ENCODE measurements around the gene SLC2A4.
"Not testable (repeated sequence)": the region's sequence is repeated elsewhere in the genome, so short reads cannot be mapped to it uniquely, and the experiment has no call there.

SLC2A4 gene

DNA sequence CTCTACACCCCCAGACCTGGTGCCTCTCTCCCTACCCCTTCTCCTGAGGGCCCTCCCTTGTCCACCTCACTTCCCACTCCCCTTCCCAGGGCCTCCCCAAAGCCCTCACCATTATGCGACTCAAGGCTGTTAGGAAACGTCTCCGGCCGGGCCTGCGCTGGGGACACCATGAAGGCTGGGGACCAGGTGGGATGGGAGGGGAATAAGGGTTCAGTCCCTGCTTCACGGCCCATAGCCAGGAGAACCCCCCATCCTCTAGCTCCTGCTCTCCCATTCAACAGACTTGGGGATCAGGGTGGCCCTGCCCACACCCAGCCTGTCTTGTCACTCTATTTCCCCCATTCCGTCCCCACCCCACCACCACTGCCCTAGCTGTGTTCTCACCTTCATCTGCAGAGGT is 45.5 kb downstream of the SLC2A4 start:
- no peak for DNase-seq

DNA sequence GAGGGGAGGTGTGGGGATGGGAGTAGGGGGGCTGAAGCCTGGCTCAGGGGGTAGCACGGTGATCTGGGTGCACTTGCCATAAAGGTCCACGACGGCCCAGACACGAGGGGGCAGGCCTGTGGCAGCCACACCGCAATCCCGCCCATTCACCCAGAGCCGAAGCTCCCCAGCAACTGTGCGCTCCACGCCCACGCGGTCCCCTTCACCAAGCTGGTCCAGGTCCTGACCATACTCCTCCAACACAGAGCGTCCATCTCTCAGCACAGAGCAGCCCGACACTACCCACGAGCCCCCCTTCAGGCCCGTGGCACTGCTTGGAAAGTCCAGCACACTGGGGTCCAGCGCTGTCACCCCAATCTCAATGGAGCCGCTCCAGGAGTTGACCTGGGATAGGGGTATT is 46.0 kb downstream of the SLC2A4 start:
- DNase-seq = no peak

DNA sequence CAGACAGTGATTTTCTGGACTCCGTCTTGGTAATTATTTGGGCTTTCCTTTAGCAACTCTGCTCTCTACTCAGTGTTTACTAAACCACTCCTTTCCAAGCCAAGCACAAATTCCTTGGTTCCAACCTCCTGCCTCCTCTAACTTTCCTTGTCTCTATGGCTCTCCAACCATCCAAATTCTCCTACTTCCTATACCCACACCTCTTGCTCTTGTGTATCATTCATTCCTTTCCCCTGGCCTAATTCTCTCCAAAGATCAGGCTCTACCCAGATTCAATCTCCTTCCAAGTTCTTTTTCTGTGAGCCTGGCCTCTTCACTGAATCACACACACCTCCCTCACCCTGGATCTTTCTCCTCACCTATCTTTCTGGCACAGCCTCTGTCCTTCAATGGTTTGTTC is 46.5 kb downstream of the SLC2A4 start:
- no peak for DNase-seq

DNA sequence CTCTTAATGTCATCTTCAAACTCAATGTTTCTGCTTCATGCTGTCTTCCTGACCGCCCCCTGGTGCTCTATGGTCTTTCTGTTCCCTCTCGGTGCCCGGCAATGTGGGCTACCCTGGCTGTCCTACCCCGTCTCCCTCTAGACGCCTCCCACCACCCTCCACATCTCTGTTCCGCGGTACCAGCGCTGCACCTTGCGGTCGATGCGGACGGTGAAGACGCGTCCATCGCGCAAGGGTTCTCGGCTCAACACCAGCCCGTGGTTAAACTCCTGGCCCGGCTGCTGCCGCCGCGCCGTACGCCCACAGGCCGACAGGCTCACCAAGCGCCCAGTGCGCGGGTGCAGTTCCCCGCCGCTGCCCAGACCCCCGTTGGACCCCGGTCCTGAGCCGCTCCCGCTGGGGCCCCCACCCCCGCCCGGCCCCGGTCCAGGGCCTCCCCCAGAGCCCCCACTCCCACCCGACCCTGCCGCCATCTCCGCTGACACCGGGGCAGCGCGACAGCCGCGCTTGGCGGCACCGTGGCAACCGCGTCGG is 47.4 kb downstream of the SLC2A4 start, which contains the start of gene NEURL4:
Gene NEURL4, minus strand, starts transcription at position 496 of the 534 bp plus-strand sequence. Its CDS starts 23 bp downstream, at position 473.
- peak in 1 of 2 donors; percentile 40 for DNase-seq

DNA sequence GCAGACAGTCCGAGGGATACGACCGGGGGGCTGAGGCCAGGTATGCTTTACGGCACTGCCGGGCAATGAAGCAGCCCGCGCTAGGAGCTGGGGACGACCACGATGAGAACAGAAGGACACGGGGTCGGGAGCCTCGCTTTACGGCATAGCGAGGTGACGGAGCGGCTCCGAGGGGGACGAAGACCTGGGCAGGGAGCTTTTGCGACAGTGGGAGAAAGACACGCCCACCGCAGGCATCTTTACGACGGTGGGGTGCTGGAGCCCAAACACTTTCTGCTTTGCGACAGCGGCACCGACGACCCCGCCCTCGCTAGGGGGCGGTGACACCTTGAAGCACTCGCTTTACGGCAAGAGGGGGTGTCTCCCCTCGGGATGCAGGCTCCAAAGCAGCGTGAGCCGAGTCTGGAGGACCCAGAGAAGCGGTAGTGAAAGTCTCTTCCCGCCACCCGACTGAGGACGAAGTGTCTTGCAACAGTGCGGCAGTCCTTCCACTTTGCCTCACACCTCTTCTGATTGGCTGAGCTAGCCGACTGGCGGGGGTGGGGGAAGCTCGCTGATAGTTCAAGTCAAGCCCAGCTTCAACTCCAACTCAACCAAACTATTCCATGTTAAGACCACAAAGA is 48.0 kb downstream of the SLC2A4 start:
- DNase-seq = peak; percentile 98

DNA sequence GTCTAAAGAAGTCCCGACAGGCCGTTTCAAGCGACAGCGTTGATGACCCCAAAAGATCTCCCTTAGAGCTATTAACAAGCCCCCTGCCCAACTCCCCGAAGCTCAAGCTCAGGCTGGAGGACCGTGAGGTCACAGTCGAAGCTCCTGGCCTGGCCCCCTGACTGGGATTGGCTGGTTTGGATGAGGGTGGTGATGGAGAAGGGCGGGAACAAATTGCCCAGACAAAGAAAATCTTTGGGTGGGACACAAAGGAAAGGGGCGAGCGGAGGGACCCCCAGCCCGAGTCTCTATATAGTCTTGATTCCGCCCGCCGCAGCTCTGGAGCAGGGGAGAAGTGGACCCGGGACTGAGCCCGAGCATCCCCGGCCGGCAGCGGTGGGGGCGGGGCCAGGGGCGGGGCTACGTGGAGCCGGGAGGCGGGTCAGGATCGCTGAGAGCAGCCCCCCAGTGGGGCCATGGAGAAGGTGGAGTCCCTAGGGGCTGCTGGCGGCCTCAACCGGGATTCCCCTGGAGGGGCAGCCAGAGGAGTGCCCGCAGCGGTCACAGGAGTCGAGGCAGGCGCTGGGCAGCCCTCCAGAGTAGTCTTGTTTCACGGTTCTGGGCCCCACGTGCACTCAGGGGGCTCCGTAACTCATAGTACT is 48.6 kb downstream of the SLC2A4 start:
- peak; percentile 83 to 86 for DNase-seq

DNA sequence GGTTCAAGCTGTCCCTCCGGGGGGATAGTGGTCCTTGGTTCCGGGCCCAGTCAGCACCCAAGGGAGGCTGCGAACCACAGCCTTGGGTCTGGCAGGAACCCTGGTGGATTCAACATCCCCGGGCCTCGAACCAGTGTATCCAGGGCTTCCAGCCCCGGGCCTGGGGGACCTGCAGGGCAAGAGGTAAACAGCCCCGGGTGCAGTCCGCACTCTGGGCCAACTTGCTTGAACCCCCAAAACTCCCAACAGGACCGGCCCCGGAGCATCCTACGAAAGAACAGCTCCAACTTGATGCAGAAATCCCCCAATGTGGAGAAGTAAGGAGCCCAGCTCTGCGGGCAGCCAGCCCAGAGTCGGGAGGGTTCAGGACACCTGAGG is 49.1 kb downstream of the SLC2A4 start:
- no peak for DNase-seq

DNA sequence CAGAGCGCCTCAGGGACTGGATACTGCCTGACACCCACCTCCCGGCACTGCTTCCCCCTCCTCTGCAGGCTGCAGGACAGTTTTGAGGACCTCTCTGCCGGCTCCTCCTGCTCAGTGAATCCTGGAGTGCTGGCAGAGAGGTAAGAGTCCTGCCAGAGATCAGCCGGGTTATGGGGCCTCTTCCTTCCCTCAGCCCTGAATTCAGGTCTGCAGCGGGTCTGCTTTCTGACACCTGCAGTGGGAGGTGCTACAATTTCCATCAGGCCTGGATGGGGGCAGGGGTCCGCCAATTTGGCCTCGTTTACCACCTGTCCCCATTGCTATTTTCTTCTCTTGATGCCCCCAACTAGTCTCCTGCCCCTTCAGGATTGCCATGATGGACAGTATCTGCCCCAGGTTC is 50.6 kb downstream of the SLC2A4 start:
- DNase-seq = no peak

DNA sequence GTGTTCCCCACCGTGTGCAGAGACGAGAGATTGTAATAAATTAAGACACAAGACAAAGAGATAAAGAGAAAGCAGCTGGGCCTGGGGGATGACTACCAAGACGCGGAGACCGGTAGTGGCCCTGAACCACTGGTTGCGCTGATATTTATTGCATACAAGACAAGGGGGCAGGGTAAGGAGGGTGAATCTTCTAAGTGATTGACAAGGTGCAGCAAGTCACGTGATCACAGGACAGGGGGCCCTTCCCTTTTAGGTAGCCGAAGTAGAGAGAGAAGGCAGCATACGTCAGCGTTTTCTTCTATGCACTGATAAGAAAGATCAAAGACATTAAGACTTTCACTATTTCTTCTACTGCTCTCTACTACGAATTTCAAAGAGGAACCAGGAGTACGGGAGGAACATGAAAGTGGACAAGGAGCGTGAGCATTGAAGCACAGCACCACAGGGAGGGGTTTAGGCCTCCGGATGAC is 51.1 kb downstream of the SLC2A4 start:
- DNase-seq = peak; percentile 50 to 74

DNA sequence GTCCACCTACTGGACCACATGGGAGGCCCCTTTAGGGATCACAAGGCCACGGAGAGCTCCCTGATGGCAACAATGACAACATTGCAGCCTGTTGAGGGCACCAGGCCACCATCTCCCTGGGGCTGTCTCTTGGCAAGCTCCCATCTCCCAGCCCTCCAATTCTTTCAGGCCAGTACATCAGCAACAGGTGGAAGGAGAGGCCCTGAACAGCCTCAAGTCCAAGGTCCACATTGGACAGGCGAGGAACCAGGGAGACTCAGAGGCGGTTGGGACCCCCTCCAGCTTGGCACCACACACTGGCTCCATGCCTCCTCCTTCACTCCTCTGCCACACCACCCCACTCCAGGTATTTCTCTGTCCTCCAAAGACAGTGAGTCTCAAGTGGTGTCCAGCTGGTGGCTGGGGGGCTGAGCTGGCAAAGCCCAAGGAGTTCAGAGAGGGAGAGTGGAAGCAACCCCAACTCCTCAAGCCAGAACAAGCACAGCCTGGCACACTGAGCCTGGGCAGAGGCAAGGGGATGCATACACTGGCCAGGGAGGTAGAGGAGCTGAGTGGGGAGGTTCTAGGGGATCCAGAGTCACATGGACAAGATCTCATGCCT is 53.5 kb downstream of the SLC2A4 start:
- DNase-seq = no peak

DNA sequence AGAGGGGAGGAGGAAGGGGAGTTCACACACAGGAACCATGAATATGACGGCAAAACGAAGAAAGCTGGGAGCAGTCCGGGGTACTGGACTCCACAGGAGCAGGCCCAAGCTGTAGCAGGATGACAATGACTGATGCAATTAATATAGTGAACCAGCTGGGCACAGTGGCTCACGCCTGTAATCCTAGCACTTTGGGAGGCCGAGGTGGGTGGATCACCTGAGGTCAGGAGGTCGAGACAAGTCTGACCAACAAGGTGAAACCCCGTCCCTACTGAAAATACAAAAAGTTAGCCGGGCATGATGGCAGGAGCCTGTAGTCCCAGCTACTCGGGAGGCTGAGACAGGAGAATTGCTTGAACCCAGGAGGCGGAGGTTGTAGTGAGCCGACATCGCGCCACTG is 54.2 kb downstream of the SLC2A4 start:
- DNase-seq = not testable (repeated sequence)

DNA sequence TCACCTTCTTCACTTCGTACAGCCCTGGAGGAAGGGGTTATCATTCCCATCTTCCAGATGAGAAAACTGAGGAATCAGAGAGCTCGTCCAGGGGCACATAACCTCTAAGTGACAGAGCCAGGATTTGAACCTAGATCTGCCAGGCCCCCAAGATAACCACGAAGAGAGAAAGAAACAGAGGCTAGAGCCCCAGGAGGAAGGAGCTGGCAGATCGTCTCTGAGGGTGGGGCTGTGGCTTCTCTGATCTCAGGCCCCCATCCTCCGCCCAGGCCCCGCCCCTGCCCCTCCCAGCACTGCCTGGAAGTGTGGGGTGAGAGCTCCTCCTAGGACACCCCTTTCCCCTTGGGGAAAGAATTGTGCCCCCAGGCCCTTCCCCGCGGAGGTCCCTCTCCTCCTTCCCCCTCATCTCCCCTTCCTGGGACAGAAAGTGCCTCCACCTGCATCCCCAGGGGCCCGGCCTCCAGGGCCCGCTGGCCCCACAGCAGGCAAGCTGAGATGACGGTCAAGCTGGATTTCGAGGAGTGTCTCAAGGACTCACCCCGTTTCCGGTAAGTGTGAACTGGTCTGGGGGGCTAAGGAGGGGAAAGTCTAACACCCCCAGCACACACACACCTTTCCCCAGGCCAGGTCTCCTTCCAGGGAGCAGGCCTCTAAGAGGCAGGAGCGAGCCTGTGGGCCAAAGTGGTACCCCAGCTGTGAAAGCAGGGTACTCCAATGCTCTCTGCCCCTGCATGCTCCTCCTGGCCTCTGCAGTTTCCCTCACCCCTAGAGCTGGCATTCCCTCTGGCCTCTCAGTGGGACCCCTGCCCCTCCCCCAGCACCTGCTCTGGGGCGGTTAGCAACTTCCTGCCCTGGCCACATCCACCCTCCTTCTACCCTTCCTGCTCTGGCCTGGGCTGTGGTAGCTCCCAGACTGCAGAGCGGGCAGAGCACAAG is 55.0 kb downstream of the SLC2A4 start, which contains the start of gene ACAP1:
Gene ACAP1, plus strand, starts transcription at position 290 of the 936 bp plus-strand sequence. Its CDS starts 206 bp downstream, at position 496.
- DNase-seq = peak; percentile 84 to 87

DNA sequence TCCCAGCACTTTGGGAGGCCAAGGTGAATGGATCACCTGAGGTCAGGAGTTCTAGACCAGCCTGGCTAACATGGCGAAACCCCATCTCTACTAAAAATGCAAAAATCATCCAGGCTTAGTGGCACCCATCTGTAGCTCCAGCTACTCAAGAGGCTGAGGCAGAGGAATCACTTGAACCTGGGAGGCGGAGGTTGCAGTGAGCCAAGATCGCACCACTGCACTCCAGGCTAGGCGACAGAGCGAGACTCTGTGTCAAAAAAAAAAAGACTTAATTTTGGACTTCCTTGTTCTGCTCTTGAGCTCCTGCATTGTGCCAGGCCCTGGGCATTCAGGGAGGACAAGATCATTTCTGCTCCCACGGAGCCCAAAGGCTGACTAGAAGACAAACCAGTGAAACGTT is 56.1 kb downstream of the SLC2A4 start:
- DNase-seq = not testable (repeated sequence)
